ENCODE data around the gene PGK1.

GRCh38 chrX:78105944-78106650 is 2.0 kb downstream of the PGK1 start:
- TF ChIP-seq CTCF (IDR thresholded peaks at IDR 0.05; ENCODE audit: low read depth, low read length, missing input control) = no peak
- TF ChIP-seq EGR1 (IDR thresholded peaks at IDR 0.05; ENCODE audit: low read depth in 2 of 2) = no peak
- TF ChIP-seq GABPA (IDR thresholded peaks at IDR 0.05 in 1 of 2, conservative IDR thresholded peaks at IDR 0.05 in 1 of 2) = no peak
- no peak for TF ChIP-seq RAD21 (IDR thresholded peaks at IDR 0.05)
- no peak for TF ChIP-seq ZBTB33 (IDR thresholded peaks at IDR 0.05)
- TF ChIP-seq MAX (IDR thresholded peaks at IDR 0.05) = no peak
- no peak for TF ChIP-seq HNF4A (conservative IDR thresholded peaks at IDR 0.05)
- no peak for TF ChIP-seq REST (IDR thresholded peaks at IDR 0.05)
- TF ChIP-seq JUND (IDR thresholded peaks at IDR 0.05) = no peak
- TF ChIP-seq YY1 (IDR thresholded peaks at IDR 0.05) = no peak
- no peak for TF ChIP-seq SP1 (IDR thresholded peaks at IDR 0.05)

All from liver (tissue), 3 donors.